NCI-H1105 treated with DMSO at 0.1 percent for 48 hours (cell line): ENCODE results near the gene SRC.

Source experiments
- DNase-seq: peaks from one replicate; lab custom pipeline; 2025; lab: John Stamatoyannopoulos, UW

SRC gene

DNA sequence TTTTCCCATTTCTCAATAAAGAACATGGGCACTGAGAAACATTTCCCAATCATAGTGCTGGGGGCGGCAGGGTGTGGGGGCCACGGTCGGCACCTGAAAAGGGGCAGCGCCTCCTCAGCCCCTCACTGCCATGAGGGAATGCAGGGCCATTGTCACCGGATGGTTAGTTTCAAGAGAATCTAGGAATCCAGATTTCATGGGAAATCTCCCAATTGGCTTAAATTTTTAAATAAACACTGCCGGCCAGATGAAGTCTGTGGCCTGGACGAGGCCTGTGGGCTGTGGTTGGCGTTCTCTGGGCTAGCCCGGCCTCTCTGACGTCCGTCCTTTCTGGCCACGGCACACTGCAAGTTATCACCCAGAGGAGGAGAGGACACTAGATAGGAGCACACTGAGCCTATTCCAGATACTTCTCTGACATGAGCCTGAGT lies 30.9 kb upstream of the SRC start:
- no peak for DNase-seq

DNA sequence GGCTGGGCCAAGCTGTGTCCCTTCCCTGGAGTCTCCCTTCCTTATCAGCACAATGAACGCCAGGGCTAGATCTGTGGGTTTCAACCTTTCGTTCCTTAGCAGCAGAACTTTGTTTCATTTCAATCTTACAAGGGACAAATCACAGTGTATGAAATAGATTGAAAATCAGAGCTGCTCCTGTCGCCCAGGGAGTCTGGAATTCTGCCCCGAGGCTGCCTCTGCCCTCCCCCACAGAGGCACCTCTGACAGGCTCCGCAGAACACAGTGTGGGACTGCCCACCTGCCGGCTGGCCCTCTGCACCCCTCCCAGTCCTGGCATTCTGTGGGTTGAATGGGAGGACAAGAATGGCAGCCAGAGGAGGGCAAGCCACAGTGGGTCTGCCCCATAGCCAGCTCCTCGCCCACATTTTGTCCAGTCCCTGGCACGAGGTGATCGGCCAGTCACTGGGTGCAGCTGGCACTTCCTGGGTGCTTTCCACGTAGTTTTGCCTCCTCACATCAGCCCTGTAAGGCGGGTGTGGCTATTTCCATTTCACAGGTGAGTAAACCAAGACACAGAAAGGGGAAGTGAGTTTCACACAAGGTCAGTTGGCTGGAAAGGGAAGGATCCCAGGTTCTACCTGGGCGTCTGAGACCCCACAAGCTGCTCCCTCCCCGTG lies 30.4 kb upstream of the SRC start:
- no peak for DNase-seq

DNA sequence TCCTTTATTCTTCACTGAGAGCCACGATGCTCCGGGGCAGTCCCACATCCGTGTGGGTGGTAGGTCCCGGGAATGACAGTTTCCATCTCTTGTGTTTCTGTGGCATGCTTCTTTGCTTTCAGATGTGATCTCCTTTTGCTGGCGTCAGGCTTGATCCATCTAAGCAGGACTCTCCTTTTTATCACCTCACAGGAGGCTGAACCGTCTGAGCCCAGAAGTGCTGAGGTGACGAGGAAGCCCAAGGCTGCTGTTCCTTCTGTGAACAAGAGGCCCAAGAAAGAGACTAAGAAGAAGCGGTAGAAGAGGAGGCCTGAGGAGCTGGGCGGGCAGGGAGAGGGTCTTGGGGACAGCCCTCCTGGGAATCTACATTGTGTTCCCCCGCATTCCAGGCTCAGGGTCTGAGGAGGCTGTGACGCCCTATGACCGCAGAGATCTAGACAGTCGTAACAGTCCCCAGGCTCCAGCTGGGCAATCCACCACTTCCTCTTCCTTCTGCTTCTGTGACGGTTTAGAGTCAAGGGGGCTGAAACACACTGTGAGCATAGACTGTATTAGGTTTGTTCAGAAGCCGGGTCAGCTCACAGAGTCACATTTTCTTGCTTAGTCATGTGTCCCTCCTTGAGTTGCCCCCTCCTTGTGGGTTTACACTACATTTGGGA lies 29.7 kb upstream of the SRC start:
- DNase-seq = no peak

DNA sequence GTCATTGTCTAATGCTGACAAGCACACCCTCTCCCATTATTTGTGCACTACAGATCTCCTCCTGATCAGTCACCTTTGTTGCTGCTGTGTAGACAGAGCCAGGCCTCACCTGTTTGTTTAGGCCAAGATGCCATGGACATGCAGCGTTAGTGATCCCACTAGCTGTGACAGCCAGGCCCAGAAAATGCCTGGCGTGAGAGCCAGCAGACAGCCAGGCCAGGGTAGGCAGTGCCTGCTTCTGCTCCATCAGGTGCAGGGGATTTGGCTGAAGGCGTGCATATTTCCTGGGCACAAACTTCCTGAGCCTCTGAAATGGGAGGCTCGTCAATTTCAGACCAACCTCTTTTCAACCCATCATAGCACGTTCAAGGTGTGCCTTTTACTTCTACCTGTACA lies 29.2 kb upstream of the SRC start:
- DNase-seq = no peak

DNA sequence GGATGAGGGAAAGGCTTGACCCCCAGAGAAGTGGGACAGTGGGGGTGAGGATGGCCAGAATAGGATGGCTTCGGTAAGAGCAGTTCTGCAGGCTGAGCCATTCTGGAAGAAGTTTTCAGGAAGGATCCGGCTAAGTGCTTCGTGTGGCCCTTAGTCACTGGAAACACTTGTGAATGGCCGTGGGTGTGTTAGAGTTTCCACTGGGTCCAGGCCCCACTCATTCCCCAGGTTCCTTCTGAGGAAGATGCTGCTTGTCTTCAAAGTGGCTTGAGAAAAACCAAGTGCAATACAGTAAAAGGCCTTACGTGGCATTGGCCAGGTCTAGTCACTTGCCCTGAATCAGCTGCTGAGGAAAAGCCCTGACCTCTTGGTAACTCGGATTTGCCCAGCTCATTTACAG lies 28.6 kb upstream of the SRC start:
- no peak for DNase-seq

DNA sequence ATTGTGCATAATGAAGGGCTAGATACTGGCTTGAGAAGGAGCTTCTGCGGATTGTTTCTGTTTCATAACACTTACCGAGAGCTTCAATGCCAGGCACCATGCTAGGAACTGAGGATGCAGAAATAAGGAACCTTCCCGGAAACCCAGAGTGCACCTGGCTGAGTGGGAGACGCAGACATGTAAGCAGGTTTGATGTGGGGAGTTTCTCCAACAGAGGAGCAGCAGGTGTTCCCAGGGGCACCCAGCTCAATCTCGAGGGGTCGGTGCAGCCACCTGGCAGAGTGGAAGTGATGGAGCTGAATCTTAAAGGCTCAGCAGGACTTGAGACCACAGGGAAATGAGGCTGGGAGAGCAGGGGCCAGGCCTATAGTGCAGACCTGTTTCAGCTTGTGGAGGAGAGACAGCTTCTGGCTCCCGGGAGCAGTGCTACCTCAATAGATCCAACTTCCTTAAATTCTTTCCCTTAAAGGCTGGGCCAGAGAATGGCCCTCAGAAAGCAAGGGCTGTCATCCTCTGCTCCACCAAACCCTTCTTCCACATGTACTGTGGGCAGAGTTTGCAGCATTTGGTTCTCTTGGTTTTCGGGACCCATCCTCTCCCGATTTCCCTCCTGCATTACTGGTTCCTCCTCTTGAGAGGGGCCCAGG lies 27.8 kb upstream of the SRC start:
- DNase-seq = no peak

DNA sequence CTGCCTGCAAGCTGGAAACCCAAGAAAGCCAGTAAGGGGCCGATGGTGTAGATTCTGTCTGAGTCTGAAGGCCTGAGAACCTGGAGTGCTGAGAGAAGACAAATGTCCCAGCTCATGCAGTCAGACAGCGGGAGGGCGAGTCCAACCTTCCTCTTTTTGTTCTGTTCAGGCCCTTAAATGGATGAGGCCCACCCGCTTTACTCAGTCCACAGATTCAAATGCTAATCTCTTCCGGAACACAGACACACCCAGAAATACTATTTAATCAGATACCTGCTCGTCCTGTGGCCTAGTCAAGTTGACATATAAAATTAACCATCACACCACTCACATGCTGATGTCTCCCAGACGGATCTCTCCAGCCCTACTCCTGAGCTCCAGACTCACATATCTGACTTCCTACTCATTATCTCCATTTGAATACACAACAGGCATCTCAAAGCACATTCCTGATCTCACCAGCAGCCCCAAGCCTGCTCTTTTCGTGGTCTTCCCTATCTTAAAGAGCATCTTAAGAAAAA lies 26.7 kb upstream of the SRC start:
- no peak for DNase-seq

DNA sequence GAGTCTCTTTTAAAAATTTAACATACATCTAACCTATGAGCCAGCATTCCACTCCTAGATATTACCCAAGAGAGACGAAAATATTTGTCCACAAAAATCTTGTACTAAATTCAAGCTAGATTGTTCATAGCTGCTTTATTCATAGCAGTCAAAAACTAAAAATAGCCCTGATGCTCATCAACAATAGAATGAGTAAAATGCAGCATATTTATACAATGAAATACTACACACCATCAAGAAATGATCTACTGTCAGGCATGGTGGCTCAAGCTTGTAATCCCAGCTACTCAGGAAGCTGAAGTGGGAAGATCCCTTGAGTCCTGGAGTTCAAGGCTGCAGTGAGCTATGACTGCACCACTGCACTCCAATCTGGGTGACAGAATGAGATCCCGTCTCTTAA lies 22.0 kb upstream of the SRC start:
- DNase-seq = no peak

DNA sequence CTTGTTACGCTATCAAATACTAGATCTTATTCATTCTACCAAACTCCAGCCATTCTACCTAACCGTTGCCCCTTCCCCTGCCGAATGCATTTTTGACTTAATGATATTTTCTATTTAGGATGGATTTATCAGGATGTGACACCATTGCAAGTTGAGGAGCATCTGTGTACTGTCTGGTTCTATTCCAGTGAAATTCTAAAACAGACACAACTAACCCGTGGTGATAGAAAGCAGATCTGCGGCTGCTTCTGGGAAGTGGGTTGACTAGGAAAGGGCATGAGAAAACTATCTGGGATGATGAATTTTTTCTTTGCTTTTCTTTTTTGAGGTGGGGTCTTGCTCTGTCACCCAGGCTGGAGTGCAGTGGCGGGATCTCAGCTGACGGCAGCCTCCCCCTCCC lies 20.7 kb upstream of the SRC start:
- DNase-seq = no peak

DNA sequence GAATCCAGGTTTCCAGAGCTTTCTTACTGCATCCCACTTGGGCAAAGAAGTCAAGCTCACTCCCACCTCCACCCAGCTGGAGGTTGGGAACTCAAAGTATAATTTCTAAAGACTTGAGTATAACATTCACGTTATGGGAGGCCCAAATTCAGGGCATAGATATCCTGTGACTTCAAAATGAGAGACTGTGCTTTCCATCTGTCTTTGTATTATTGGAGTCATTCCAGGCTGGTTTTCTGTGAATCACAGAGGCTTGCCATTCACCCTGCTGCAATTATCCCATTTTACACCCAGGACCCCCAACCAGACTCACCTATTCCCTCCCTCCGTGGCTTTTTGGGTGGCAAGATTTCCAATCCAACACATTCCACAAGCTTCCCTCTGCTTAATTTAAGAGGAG lies 19.3 kb upstream of the SRC start:
- no peak for DNase-seq

DNA sequence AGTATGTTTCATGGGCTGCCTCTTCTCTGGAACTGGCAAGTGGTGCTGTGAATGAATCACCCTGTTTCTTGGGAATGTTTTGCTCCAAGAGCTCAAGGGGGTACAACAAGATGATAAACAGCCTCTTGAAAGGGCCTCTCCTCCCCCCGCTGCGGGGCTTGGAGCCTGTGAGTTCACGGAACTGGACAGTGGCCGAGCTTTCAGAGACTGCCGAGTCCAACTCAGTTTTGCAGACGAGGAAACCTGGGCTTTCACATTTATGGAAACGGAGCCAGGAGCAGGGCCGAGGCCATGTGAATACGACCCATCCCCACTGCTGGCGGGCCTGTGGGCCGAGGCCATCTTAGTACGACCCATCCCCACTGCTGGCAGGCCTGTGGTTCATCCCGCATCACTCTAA lies 18.2 kb upstream of the SRC start:
- no peak for DNase-seq

DNA sequence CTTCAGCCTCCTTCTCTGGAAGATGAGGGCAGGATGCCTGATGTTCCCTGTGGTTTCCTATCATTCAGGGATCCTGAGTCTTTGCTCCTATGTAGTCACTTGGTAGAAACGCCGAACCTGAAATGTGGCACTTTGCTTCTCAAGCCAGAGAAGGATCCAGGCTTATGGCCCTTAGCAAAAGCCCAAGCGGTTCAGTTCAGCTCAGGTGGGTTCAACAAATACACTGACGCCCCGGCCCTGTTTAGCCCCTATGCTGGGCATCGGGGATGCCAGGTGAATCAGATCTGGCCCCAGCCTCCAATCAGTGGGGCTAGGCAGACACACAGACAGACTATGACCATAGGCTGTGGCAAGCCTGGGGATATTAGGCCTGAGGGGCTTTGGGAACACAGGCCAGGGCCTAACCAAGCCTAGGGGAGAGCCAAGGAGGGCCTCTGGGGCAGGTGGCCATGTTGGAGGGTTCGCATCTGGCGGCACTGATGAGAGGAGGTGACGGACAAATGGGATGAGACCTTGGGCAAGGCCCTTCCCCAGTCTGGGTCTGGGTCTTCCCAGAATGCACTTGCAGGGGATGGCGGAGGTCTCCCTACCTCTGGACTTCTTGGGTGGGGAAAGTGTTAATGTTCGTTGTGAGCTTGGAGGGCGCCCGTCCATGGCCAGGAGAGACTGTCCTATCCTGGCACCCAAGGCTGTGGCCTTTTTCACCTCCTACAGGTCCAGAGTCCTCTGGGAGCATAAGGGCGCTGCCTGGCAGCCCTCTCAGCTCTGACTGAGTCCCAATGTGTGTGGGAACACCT lies 17.6 kb upstream of the SRC start:
- DNase-seq = no peak

DNA sequence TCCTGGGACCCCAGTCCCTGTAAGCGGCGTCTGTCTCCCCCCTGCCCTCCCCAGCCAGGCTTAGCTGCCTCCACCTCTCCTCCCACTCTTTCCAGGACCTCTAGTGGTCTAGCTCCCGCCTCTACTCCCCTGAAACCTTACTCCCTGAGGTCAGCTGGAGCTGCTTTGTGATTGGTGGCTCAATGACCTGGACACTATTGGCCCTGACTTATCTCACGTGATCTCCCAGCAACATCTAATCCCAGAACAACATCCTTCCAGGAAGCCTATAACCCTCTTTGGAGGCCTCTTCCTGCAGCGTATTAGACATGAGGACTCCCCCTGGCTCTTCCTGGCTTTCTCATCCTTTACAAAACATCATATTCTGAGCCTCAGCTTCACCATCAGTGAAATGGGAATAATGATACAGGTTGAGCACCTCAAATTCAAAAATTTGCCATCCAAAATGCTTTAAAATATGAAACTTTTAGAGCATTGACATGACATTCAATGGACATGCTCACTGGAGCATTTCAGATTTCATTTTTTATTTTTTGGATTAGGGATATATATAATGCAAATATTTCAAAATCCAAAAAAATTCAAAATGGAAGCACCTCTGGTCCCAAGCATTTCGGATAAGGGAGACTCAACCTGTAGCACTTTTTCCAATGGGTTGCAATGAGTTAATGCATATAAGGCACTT lies 16.3 kb upstream of the SRC start:
- no peak for DNase-seq

DNA sequence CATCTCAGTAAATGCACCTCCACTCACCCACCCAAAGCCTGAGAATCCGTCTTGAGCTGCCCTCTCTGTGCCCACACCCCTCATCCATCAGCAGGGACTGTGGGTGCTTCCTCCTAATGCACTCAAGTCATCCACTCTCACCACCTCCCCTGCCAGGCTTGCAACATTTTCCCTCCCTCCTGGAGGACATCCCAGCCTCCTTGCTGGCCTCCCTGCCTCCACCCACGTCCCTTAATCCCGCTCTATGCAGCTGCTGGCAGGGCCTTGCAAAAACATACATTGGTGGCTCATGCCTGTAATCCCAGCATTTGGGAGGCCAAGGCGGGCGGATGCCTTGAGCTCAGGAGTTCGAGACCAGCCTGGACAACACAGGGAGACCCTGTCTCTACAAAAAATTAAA lies 15.6 kb upstream of the SRC start:
- DNase-seq = no peak

DNA sequence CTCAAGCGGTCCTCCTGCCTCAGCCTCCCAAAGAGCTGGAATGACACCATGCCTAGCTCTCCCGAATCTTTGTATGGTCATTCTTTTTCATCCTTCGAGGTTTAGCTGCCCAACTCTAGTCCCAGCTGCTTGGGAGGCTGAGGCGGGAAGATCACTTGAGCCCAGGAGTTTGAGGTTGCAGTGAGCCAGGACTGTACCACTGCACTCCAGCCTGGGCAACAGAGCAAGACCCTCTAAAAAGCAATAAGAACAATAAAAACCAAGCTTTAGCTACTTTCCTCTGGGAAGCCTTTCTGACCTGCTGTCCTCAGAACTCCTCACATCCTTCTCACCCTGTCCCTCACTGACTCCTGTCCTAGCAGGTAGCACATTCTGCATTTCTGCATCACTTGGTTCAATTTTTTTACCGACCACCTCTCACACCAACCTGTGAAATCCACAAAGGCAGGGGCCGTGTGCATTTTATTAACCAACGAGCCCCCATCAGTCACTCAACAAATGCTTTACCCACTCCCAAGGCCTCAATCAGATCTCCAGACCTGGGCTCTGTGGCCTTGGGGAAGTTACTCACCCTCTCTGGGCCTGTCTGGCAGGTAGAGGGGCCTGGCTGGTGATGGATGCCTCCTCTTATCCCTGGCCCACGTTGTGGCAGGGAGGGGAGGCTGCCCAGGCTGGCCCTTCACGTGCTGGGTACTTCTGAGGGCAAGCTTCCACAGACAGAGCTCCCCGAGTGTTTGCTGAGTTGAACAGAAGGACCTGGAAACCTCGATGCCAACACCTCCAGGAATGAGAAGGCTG lies 14.7 kb upstream of the SRC start:
- no peak for DNase-seq

DNA sequence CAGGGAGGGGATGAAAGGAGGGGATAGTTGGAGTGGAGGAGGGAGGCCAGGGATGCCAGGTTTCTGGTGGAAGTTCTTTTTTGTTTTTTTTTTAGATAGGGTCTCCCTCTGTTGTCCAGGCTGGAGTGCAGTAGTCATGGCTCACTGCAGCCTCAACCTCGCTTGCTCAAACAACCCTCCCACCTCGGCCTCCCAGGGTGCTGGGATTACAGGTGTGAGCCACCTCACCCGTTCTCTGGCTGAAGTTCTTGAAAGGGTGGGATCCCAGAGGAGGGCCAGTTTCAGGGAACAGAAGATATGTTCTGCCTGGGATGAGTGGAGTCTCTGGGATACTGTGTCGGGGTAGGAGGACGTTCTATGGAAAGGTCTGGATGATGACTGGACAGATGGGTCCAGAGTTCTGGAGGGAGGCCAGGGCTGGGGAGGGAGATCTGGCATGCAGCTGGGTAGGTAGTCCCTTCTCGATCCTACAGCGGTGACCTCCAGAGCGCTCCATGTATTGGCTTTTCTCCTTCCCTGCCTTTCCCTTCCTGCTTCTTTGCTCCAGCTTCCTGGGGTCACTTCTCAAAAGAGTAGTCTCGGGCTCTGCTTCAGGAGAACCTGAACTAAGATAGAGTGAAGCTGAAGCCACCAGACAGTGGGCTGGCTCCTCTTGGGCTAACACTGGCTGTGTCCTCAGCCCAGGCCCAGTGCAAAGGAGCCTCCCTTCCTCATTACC lies 12.7 kb upstream of the SRC start:
- DNase-seq = no peak

DNA sequence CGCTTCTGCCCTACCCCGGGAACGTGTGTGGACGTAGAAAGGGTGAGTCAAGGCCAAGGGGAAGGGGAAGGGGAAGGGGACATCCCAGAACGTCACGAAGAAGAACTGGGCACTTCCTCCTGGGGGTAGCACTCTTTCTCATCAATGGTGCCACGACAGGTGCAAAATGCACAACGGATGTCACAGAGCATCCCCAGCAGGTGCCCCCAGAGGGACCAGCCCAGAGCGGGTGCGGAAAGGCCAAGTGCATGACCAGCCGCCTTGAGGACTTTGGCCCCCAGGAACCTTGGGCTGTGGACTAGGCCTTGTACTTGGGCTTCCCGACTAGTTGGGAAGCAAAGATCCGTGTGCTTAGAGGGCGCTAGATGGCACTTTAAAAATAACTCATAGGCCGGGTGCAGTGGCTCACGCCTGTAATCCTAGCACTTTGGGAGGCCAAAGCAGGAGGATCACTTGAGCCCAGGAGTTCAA lies 12.1 kb upstream of the SRC start:
- DNase-seq = no peak

DNA sequence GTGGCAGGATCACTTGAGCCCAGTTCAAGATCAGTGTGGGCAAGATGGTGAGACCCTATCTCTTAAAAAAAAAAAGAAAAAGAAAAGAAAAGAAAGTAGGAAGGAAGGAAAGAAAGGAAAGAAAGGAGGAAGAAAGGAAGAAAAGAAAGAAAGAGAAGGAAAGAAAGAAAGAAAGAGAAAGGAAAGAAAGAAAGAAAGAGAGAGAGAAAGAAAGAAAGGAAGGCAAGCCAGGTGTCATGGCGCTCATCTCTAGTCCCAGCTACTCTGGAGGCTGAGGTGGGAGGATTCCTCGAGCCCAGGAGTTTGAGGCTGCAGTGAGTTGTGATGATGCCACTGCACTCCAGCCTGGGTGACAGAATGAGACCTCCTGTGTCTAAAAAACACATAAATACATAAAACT lies 11.5 kb upstream of the SRC start:
- no peak for DNase-seq

DNA sequence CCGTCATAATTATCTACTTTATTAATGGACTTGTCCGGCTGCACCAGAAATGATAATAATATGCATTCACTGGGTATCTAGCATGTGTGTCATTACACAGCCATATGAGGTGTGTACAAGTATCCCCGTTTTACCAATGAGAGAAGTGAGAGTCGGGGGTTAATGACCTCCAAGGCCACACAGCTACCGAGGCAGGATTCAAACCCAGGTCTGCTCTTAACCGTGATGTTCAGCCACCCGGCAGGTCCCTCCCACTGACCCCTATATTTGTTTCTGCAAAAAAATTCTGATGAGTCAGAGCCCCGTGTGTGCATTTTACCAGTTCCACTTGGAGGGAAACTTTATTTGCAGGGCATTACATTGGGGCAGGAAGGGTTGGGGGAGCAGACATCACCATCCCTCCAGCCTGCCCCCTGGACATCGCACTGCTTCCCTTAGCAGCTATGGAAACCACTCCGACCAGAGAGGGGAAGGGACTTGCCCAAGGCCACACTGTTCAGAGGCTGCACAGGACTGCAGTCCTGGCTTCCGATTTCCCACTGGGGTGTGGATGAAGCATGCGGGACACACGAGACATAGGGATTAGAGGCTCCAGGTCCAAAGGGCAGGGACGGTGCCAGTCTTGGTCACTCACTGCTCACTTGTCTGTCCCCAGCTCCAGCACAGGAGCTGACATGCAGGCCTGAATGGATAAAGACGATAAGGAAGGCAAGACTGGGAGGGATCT lies 10.1 kb upstream of the SRC start:
- DNase-seq = no peak
